Progenitor cell of endocrine pancreas (in vitro differentiated cells): Measurements from ENCODE around the gene PLN. TPM values are rescaled to one million over a fixed set of nuclear protein-coding genes. Genes with fewer than 3 reads are reported as not detected.
A peak's percentile ranks its signal among the peaks of the same experiment; 100 is the strongest.

ENCODE experiments used
- DNase-seq: peaks from one replicate; pipeline ENCODE4 v3.0.0; 2021; ENCODE audit warnings: low spot score; ENCODE audit not compliant: unreplicated experiment
- H3K27ac Mint-ChIP-seq: 2 replicates; pipeline ENCODE4 v1.8.0; 2021; ENCODE audit warnings: mild to moderate bottlenecking, moderate library complexity, mixed read lengths
- H3K27me3 Mint-ChIP-seq: 2 replicates; pipeline ENCODE4 v1.8.0; 2021; ENCODE audit warnings: mixed read lengths
- H3K36me3 Mint-ChIP-seq: 2 replicates; pipeline ENCODE4 v1.8.0; 2022; ENCODE audit warnings: mixed read lengths; ENCODE audit not compliant: insufficient read depth
- H3K4me1 Mint-ChIP-seq: 2 replicates; pipeline ENCODE4 v1.8.0; 2021; ENCODE audit warnings: low read depth, mixed read lengths
- H3K4me3 Mint-ChIP-seq: 2 replicates; pipeline ENCODE4 v1.8.0; 2021; ENCODE audit warnings: low read depth, mild to moderate bottlenecking, moderate library complexity, mixed read lengths
- H3K9me3 Mint-ChIP-seq: 2 replicates; pipeline ENCODE4 v1.8.0; 2021; ENCODE audit warnings: low read depth, mixed read lengths
- total RNA-seq: library from RNA; stranded (reverse); gene quantifications from 2 replicates; pipeline ENCODE4 v1.2.1, GENCODE V29; 2021
- TF ChIP-seq, protein P1 (sequence below): fragments of 200-600 bp; sonication (generic); IDR thresholded peaks from one replicate; pipeline ENCODE4 v1.5.0; 2021; ENCODE audit warnings: antibody characterized with exemption, mild to moderate bottlenecking; ENCODE audit not compliant: unreplicated experiment

The PLN gene
- total RNA-seq, 1 donor from 2014 or later, result 0.55 TPM

DNA sequence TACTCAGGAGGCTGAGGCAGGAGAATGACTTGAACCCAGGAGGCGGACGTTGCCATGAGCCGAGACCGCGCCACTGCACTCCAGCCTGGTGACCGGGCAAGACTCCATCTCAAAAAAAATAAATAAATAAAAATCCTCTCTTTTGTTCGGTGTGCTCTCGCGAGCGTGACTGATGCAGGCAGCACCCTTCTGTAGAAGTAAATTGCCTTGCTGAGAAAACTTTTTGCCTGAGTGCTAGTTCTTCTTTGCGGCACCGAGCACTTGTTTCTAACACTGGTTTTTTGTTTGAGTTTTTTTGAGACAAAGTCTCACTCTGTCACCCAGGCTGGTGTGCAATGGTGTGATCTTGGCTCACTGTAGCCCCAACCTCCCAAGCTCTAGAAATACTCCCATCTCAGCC, 30.5 kb downstream of the PLN start:
- no peak overlapping the region for H3K27ac Mint-ChIP-seq
- H3K4me1 Mint-ChIP-seq, result peaks cover 5% of the 10 kb centered on the region
- H3K27me3 Mint-ChIP-seq, result no peaks in the 10 kb centered on the region
- TF ChIP-seq, protein P1, sequence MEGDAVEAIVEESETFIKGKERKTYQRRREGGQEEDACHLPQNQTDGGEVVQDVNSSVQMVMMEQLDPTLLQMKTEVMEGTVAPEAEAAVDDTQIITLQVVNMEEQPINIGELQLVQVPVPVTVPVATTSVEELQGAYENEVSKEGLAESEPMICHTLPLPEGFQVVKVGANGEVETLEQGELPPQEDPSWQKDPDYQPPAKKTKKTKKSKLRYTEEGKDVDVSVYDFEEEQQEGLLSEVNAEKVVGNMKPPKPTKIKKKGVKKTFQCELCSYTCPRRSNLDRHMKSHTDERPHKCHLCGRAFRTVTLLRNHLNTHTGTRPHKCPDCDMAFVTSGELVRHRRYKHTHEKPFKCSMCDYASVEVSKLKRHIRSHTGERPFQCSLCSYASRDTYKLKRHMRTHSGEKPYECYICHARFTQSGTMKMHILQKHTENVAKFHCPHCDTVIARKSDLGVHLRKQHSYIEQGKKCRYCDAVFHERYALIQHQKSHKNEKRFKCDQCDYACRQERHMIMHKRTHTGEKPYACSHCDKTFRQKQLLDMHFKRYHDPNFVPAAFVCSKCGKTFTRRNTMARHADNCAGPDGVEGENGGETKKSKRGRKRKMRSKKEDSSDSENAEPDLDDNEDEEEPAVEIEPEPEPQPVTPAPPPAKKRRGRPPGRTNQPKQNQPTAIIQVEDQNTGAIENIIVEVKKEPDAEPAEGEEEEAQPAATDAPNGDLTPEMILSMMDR, result no peak
- no peak overlapping the region for H3K4me3 Mint-ChIP-seq
- H3K36me3 Mint-ChIP-seq, result peaks cover 21% of the 10 kb centered on the region
- H3K9me3 Mint-ChIP-seq, result peaks cover 43% of the 10 kb centered on the region
- no peak for DNase-seq

DNA sequence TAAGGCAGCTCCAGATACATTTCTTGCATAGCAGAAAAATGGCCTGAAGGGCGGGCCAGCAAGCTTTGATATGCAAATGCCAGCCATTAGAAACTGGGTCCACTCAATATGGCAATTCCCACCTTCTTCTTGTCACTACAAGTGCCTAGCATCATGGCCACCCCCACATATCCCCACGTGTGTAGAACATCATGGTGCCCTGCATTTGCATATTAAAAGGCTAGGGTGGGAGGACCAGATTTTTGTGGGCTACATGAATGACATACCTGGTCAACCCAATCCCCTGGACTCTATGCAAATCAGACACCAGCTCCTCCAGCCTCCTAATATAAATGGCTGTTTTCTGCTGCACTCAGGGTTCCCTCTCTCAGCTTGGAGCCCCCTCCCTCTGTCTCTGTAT, 31.7 kb downstream of the PLN start:
- peaks cover 14% of the 10 kb centered on the region for H3K36me3 Mint-ChIP-seq
- TF ChIP-seq, protein P1, result no peak
- no peaks in the 10 kb centered on the region for H3K27me3 Mint-ChIP-seq
- no peak overlapping the region for H3K27ac Mint-ChIP-seq
- H3K4me1 Mint-ChIP-seq, result peaks cover 5% of the 10 kb centered on the region
- no peak for DNase-seq
- H3K9me3 Mint-ChIP-seq, result peaks cover 33% of the 10 kb centered on the region
- no peak overlapping the region for H3K4me3 Mint-ChIP-seq

DNA sequence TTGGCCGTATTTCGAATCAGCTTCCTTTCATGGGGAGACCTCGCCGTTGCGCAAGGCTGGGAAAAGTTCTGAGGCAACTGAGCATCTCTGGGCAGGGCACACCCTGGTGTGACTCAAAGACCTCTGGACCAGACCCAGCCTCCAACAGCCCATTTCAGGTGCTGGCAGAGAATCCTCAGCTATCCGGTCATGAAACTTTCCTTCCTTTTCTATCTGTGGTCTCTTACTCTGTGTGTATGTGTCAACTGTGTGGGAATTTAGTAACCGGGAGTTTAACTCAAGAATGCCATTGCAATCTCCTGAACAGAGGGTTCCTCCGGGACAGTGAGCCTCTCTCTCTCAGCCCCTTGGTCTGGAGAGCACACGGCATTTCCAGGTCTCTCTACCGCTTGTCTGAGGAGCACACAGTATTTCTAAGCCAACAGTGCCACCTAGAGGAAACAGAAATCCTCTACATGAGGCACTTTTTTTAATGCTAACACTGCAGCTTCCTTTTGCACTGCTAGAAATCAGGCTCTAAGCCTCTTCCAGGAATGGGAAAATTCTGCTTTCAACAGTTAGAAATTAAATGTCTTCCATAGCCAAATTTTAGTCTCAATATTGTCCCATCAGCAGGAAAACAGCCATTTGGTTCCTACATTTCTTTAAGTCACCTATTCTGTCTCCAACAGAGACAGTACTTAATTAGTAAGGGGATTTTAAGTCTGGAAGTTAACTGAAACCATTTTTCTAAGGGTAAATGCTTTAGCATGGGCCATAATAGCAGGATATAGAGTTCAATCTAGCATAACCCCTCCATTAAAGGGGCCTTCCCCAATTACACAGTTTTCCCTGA, 32.7 kb downstream of the PLN start:
- peak; percentile 17 for DNase-seq
- H3K27me3 Mint-ChIP-seq, result no peaks in the 10 kb centered on the region
- no peak overlapping the region for H3K4me3 Mint-ChIP-seq
- TF ChIP-seq, protein P1, result peak; percentile 89
- H3K36me3 Mint-ChIP-seq, result peaks cover 11% of the 10 kb centered on the region
- no peak overlapping the region for H3K27ac Mint-ChIP-seq
- H3K9me3 Mint-ChIP-seq, result peaks cover 24% of the 10 kb centered on the region
- peaks cover 5% of the 10 kb centered on the region for H3K4me1 Mint-ChIP-seq

DNA sequence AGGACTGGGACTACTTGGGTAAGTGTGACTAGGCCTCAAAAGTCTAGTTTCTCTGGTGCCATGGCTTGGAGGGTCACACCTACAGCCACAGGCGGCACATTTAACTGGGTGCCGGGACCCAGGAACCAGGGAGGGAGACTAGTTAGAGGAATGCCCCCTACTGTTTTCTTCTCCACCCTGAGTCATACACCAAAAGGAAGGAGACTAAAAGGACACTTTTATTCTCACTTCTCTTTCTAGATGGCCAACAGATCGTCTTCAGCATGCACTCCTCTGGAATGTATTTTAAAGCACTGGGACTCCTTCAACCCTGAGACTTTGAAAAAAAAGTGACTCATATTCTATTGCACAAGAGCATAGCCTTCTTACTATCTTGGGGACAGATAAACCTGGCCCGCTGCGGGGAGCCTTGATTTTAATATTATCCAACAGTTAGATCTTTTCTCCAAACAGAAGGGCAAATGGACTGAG, 33.4 kb downstream of the PLN start:
- no peak for DNase-seq
- peaks cover 18% of the 10 kb centered on the region for H3K9me3 Mint-ChIP-seq
- H3K36me3 Mint-ChIP-seq, result peaks cover 7% of the 10 kb centered on the region
- H3K27ac Mint-ChIP-seq, result no peak overlapping the region
- H3K4me1 Mint-ChIP-seq, result peaks cover 5% of the 10 kb centered on the region
- TF ChIP-seq, protein P1, result no peak
- no peak overlapping the region for H3K4me3 Mint-ChIP-seq
- no peaks in the 10 kb centered on the region for H3K27me3 Mint-ChIP-seq

DNA sequence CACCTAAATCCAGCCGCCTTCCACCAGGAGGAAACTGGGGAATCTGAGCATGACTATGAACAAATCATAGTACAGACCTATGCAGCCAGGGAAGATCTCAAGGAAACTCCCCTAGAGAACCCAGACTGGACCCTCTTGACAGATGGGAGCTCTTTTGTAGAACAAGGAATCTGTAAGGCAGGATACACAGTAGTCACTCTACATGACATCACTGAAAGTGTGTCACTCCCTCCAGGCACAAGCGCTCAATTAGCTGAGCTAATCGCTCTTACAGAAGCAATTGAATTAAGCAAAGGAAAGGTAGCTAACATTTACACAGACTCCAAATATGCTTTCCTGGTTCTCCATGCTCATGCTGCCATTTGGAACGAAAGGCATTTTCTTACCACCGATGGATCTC, 36.8 kb downstream of the PLN start:
- peaks cover 2% of the 10 kb centered on the region for H3K36me3 Mint-ChIP-seq
- no peaks in the 10 kb centered on the region for H3K27me3 Mint-ChIP-seq
- TF ChIP-seq, protein P1, result no peak
- H3K4me3 Mint-ChIP-seq, result no peak overlapping the region
- no peak for DNase-seq
- peaks cover 1% of the 10 kb centered on the region for H3K4me1 Mint-ChIP-seq
- H3K9me3 Mint-ChIP-seq, result peaks cover 3% of the 10 kb centered on the region
- H3K27ac Mint-ChIP-seq, result no peak overlapping the region
